ENCODE results near the gene ENAH. TPM values are rescaled to one million over a fixed set of nuclear protein-coding genes. Genes with fewer than 3 reads are reported as not detected.
A peak's percentile ranks its signal among the peaks of the same experiment; 100 is the strongest.

The ENAH gene
- total and polyA plus RNA-seq, 12 donors: 12.4 to 201 (median 99.8) TPM

DNA sequence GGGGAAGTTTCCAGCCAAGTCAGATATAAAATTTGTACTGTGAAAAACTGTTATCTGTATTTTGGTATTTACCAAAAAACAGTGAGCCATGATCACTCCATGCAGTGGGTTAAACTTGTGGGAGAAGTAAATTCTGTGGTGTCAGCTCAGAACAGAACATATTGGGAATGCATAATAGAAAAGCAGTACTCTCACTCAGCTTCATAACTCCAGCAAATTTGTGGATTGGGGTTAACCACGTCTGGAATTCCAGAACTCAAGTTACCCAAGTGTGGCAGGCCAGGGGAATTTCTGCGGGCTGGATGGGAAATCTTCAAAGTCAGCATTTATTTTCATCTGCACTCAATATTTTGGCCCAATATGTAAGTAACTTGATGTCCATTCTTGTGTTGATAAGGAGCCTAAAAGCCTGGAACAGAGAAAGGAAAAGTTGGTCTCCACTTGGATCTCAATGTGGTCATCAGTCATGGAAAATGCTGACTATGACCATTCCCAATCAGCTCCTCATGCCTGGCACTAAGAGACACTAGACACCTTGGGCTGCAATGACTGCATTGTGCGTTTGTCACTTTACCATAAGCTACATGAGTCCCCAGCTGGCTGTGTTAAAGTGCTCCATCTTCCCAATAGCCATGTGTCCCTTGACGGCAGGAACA is 39.1 kb upstream of the ENAH start:
- no peaks in the 10 kb centered on the region for H3K9me3 ChIP-seq
- intact Hi-C loops (cut with DNase I): loop anchor here in 3 of 10 donors (2.0 to 5.0 kb wide), 4 partner anchors 35 to 60 kb away; no protein-coding TSS in a partner anchor
- no peaks in the 10 kb centered on the region for H3K36me3 ChIP-seq
- TF ChIP-seq, protein P1, sequence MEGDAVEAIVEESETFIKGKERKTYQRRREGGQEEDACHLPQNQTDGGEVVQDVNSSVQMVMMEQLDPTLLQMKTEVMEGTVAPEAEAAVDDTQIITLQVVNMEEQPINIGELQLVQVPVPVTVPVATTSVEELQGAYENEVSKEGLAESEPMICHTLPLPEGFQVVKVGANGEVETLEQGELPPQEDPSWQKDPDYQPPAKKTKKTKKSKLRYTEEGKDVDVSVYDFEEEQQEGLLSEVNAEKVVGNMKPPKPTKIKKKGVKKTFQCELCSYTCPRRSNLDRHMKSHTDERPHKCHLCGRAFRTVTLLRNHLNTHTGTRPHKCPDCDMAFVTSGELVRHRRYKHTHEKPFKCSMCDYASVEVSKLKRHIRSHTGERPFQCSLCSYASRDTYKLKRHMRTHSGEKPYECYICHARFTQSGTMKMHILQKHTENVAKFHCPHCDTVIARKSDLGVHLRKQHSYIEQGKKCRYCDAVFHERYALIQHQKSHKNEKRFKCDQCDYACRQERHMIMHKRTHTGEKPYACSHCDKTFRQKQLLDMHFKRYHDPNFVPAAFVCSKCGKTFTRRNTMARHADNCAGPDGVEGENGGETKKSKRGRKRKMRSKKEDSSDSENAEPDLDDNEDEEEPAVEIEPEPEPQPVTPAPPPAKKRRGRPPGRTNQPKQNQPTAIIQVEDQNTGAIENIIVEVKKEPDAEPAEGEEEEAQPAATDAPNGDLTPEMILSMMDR (IDR thresholded peaks at IDR 0.05): no peak
- no peak overlapping the region for H3K4me3 ChIP-seq
- H3K27ac ChIP-seq: peak overlapping the region in 3 of 10 donors; percentile 16 to 86 (median 42)
- peaks cover 10 to 66% (median 49%) of the 10 kb centered on the region in 9 donors for H3K4me1 ChIP-seq
- ATAC-seq: no peak
- 76 to 78% methylated on average over 4 of the region's 4 CpGs for WGBS, 2 donors
- H3K27me3 ChIP-seq: no peaks in the 10 kb centered on the region
- DNase-seq: no peak

DNA sequence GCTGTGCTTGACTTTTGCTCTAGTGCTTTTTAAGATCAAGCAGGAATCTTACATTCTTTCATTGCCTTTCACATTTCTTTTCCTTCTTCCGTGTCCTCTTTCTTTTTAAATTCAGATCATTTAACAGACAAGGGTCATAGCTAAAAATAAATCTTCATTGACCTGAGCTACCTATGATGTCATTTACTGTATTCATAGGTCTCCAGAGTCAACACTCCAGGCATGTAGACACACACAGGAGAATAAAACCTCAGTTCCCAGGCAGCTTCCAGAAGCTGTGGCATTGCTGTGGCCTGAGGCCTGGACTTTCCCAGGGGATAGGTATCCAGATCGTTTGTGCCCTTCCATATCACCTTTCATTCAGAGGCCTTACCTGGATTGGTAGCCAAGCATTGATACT is 38.5 kb upstream of the ENAH start:
- TF ChIP-seq, protein P1 (IDR thresholded peaks at IDR 0.05): no peak
- peaks cover 10 to 62% (median 45%) of the 10 kb centered on the region in 9 donors for H3K4me1 ChIP-seq
- H3K27ac ChIP-seq: peak overlapping the region in 4 of 10 donors; percentile 16 to 42 (median 34)
- ATAC-seq (peak in 3 of 8 donors; percentile 36 to 63 (median 48)), DNase-seq (no peak)
- H3K36me3 ChIP-seq: no peaks in the 10 kb centered on the region
- no peaks in the 10 kb centered on the region for H3K27me3 ChIP-seq
- WGBS, 2 donors: 34 to 38% methylated on average over 2 of the region's 2 CpGs
- intact Hi-C loops (cut with DNase I): loop anchor here in 2 of 10 donors (5.0 kb wide), 2 partner anchors 34 to 61 kb away; no protein-coding TSS in a partner anchor
- H3K4me3 ChIP-seq: no peak overlapping the region
- H3K9me3 ChIP-seq: no peaks in the 10 kb centered on the region

DNA sequence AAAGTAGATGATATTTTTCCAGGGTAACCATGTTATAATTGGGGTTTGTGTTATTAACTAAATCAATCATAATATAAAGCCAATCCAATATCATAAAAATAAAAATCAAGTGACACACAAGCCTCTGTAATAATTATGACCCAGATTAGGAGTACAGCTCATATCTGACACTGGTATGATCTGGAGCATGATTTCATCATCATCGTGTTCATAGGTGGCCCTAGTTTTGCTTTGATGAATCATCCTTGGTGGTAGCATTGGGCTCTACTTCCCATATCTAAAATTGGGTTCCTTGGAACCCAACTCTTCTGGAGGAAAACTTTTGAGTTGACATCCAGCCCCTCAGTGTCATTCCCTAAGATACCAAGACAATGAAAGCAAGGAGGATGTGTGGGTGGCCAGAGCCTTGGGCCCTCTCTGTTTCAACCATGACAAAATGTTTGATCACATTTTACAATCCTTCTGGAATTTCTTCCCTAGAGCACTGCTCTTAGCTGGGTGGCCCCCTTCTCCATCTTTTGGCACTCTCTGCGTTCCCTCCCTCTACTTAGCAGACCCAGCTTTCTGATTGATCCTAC is 37.0 kb upstream of the ENAH start:
- no peaks in the 10 kb centered on the region for H3K27me3 ChIP-seq
- intact Hi-C loops (cut with DNase I): loop anchor here in 2 of 10 donors (5.0 kb wide), 2 partner anchors 33 to 62 kb away; no protein-coding TSS in a partner anchor
- peaks cover 10 to 48% (median 36%) of the 10 kb centered on the region in 9 donors for H3K4me1 ChIP-seq
- TF ChIP-seq, protein P1 (IDR thresholded peaks at IDR 0.05): no peak
- no peak overlapping the region for H3K27ac ChIP-seq
- no peaks in the 10 kb centered on the region for H3K36me3 ChIP-seq
- no peak for ATAC-seq
- no peak for DNase-seq
- no peak overlapping the region for H3K4me3 ChIP-seq
- H3K9me3 ChIP-seq: no peaks in the 10 kb centered on the region
- WGBS, 2 donors: 86 to 90% methylated on average over 2 of the region's 2 CpGs

DNA sequence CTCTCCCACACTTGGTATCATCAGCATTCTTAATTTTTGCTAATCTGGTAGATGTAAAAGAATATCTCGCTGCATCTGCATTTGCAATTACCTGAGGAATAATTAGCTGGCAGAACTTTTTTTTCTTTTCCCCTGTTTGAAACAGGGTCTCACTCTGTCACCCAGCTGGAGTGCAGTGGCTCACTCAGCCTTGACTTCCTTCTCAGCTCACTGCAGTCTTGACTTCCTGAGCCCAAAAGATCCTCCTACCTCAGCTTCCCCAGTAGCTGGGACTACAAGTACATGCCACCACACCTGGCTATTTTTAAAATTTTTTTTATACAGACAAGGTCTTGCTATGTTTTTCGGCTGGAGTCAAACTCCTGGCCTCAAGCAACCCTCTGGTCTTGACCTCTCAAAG is 35.4 kb upstream of the ENAH start:
- ATAC-seq (no peak), DNase-seq (no peak)
- TF ChIP-seq, protein P1 (IDR thresholded peaks at IDR 0.05): no peak
- 89% methylated on average over 2 of the region's 2 CpGs for WGBS, 2 donors
- H3K27ac ChIP-seq: no peak overlapping the region
- H3K9me3 ChIP-seq: no peaks in the 10 kb centered on the region
- no peaks in the 10 kb centered on the region for H3K36me3 ChIP-seq
- H3K4me1 ChIP-seq: peaks cover 3 to 31% (median 19%) of the 10 kb centered on the region in 9 donors
- no peaks in the 10 kb centered on the region for H3K27me3 ChIP-seq
- no peak overlapping the region for H3K4me3 ChIP-seq
- intact Hi-C loops (cut with DNase I): no loop called here
